Measurements from ENCODE around the gene OR5D18. TPM values are rescaled to one million over a fixed set of nuclear protein-coding genes. Genes with fewer than 3 reads are reported as not detected.

OR5D18 gene
- polyA plus RNA-seq, 1 of the 3 experiments (the other 2 are of a cell fraction): not detected

- Histone ChIP-seq H4K20me1 (ENCODE audit: insufficient read depth) (no peaks in the 10 kb centered on the region), H3K4me2 (no peak overlapping the region), H3K79me2 (ENCODE audit: insufficient read depth) (no peaks in the 10 kb centered on the region), H3K9me2 (no peaks in the 10 kb centered on the region), H2AFZ (ENCODE audit: low read depth) (no peak overlapping the region), H3K4me1 (ENCODE audit: control insufficient read depth in 1 of 2, insufficient read depth in 2 of 2, low read depth in 1 of 2, low read length in 1 of 2) (no peaks in the 10 kb centered on the region), H3F3A (replicated peaks; ENCODE audit: insufficient read depth) (no peaks in the 10 kb centered on the region), H3K36me3 (replicated peaks in 1 of 2; ENCODE audit: control insufficient read depth in 1 of 2, insufficient read depth in 2 of 2, low read length in 1 of 2) (no peaks in the 10 kb centered on the region), H3K27ac (ENCODE audit: low read depth in 2 of 2, low read length in 1 of 2) (no peak overlapping the region), H3K4me3 (ENCODE audit: low read depth in 2 of 2, low read length in 1 of 2) (no peak overlapping the region), H3K27me3 (ENCODE audit: insufficient read depth) (no peaks in the 10 kb centered on the region), H3K9me3 (no peaks in the 10 kb centered on the region), H3K9ac (no peak overlapping the region)
- CTCF ChIA-PET: no interaction called here
- no peak for DNase-seq
- POLR2A ChIA-PET: no interaction called here
- TF ChIP-seq GATA2 (CRISPR knock-in tag; IDR thresholded peaks at IDR 0.05) (no peak), CTCF (IDR thresholded peaks at IDR 0.05) (no peak), MAX (IDR thresholded peaks at IDR 0.05; ENCODE audit: low read depth) (no peak), SIN3A (IDR thresholded peaks at IDR 0.05; ENCODE audit: borderline replicate concordance, low read depth, low read length) (no peak), TEAD4 (IDR thresholded peaks at IDR 0.05; ENCODE audit: borderline replicate concordance, insufficient read depth) (no peak), REST (IDR thresholded peaks at IDR 0.05; ENCODE audit: low read depth, low read length) (no peak), FOXJ3 (CRISPR knock-in tag; IDR thresholded peaks at IDR 0.05) (no peak), MEF2A (IDR thresholded peaks at IDR 0.05; ENCODE audit: borderline replicate concordance, low read depth) (no peak), ELF1 (IDR thresholded peaks at IDR 0.05) (no peak), ZBTB33 (IDR thresholded peaks at IDR 0.05; ENCODE audit: borderline replicate concordance, low read depth) (no peak), MXI1 (IDR thresholded peaks at IDR 0.05; ENCODE audit: low read depth, low read length) (no peak), EP300 (IDR thresholded peaks at IDR 0.05; ENCODE audit: borderline replicate concordance in 1 of 2, low read depth in 1 of 2, low read length in 1 of 2) (no peak), EZH2phosphoT487 (IDR thresholded peaks at IDR 0.05; ENCODE audit: borderline replicate concordance, low read depth) (no peak), POLR2AphosphoS5 (IDR thresholded peaks at IDR 0.05; ENCODE audit: low read depth, low read length) (no peak), RFX5 (IDR thresholded peaks at IDR 0.05; ENCODE audit: low read length) (no peak), FOSL2 (IDR thresholded peaks at IDR 0.05; ENCODE audit: borderline replicate concordance, low read depth) (no peak), TCF12 (IDR thresholded peaks at IDR 0.05) (no peak), GABPA (IDR thresholded peaks at IDR 0.05; ENCODE audit: low read depth) (no peak)
Observed at GRCh38 chr11:55849037-55849436, 29.6 kb downstream of the OR5D18 start.
